ENCODE measurements around the gene HSD17B14.

HSD17B14 gene

DNA sequence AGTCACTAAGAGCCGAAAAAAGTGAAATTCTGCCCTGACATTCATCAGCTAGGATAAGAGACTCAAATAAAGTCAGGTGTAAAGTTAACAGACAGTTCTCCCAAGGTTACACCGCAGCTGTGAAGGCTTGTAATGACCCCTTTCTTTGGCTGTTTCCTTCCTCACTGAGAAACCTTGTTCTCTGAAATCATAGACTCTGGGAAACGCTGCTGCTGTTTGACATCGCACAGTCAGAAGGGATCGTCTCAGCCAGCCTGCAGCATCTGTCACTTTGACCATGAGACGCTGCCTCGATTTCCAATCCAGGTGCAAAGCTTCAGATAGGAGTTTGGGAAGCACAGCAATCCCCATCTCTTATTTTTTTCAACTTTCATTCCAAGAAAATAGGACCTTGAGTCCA, 26.1 kb downstream of the HSD17B14 start:
- Histone ChIP-seq H3K27ac (replicated peaks) (no peak overlapping the region), H3K4me3 (replicated peaks; ENCODE audit: insufficient read depth, low read length) (peak overlapping the region; percentile 86), H3K27me3 (ENCODE audit: insufficient read depth, poor library complexity, severe bottlenecking) (no peaks in the 10 kb centered on the region)
- DNase-seq (ENCODE audit: low read depth in 1 of 2, low spot score in 1 of 2): no peak
- TF ChIP-seq, protein P1, sequence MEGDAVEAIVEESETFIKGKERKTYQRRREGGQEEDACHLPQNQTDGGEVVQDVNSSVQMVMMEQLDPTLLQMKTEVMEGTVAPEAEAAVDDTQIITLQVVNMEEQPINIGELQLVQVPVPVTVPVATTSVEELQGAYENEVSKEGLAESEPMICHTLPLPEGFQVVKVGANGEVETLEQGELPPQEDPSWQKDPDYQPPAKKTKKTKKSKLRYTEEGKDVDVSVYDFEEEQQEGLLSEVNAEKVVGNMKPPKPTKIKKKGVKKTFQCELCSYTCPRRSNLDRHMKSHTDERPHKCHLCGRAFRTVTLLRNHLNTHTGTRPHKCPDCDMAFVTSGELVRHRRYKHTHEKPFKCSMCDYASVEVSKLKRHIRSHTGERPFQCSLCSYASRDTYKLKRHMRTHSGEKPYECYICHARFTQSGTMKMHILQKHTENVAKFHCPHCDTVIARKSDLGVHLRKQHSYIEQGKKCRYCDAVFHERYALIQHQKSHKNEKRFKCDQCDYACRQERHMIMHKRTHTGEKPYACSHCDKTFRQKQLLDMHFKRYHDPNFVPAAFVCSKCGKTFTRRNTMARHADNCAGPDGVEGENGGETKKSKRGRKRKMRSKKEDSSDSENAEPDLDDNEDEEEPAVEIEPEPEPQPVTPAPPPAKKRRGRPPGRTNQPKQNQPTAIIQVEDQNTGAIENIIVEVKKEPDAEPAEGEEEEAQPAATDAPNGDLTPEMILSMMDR (IDR thresholded peaks at IDR 0.05; ENCODE audit: insufficient read depth, low read length): no peak
- TF ChIP-seq GABPA (IDR thresholded peaks at IDR 0.05; ENCODE audit: low read depth) (no peak), POLR2AphosphoS5 (IDR thresholded peaks at IDR 0.05; ENCODE audit: low read depth) (no peak), SPI1 (IDR thresholded peaks at IDR 0.05; ENCODE audit: borderline replicate concordance, low read depth) (no peak)
- TF ChIP-seq, protein P2, sequence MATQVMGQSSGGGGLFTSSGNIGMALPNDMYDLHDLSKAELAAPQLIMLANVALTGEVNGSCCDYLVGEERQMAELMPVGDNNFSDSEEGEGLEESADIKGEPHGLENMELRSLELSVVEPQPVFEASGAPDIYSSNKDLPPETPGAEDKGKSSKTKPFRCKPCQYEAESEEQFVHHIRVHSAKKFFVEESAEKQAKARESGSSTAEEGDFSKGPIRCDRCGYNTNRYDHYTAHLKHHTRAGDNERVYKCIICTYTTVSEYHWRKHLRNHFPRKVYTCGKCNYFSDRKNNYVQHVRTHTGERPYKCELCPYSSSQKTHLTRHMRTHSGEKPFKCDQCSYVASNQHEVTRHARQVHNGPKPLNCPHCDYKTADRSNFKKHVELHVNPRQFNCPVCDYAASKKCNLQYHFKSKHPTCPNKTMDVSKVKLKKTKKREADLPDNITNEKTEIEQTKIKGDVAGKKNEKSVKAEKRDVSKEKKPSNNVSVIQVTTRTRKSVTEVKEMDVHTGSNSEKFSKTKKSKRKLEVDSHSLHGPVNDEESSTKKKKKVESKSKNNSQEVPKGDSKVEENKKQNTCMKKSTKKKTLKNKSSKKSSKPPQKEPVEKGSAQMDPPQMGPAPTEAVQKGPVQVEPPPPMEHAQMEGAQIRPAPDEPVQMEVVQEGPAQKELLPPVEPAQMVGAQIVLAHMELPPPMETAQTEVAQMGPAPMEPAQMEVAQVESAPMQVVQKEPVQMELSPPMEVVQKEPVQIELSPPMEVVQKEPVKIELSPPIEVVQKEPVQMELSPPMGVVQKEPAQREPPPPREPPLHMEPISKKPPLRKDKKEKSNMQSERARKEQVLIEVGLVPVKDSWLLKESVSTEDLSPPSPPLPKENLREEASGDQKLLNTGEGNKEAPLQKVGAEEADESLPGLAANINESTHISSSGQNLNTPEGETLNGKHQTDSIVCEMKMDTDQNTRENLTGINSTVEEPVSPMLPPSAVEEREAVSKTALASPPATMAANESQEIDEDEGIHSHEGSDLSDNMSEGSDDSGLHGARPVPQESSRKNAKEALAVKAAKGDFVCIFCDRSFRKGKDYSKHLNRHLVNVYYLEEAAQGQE (IDR thresholded peaks at IDR 0.05; ENCODE audit: insufficient replicate concordance, low read depth): no peak

DNA sequence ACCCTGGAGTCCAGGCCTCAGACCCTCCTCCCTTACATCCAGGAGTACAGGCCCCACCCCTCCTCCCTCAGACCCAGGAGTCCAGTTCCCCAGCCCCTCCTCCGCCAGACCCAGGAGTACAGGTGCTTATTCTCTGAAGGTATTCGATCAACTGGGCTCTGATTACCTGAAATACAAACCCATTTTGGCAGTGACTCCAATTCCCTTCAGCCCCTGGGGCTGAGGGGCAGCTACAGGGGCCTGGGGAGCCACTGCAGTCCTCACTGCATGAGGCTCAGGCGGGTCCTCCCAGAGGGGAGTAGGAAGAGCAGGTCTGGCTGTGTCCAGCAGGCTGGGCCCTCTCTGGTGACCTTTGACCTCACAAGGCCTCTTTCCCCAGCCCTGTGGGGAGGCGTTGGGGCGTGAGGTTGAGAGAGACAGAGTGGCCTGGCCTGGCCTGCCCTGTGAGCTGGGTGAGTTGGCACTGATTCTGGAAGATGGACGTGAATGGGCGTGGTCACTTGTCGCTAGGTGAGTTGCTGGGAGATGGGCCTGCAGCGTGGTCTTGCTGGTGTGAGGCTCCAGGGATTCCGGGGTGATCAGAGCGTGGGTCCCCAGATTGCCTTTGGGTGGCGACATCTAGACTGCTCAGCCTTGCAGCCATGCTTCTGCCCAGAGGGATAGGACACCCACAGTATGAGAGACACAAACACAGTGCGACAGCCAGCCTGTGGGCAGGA, 28.5 kb downstream of the HSD17B14 start:
- no peak for DNase-seq (ENCODE audit: low read depth in 1 of 2, low spot score in 1 of 2)
- TF ChIP-seq SPI1 (IDR thresholded peaks at IDR 0.05; ENCODE audit: borderline replicate concordance, low read depth) (no peak), GABPA (IDR thresholded peaks at IDR 0.05; ENCODE audit: low read depth) (no peak), POLR2AphosphoS5 (IDR thresholded peaks at IDR 0.05; ENCODE audit: low read depth) (no peak)
- TF ChIP-seq, protein P1 (IDR thresholded peaks at IDR 0.05; ENCODE audit: insufficient read depth, low read length): no peak
- TF ChIP-seq, protein P2 (IDR thresholded peaks at IDR 0.05; ENCODE audit: insufficient replicate concordance, low read depth): no peak
- no peak overlapping the region for H3K27ac ChIP-seq (replicated peaks)
- H3K27me3 ChIP-seq (ENCODE audit: insufficient read depth, poor library complexity, severe bottlenecking): no peaks in the 10 kb centered on the region
- no peak overlapping the region for H3K4me3 ChIP-seq (replicated peaks; ENCODE audit: insufficient read depth, low read length)

DNA sequence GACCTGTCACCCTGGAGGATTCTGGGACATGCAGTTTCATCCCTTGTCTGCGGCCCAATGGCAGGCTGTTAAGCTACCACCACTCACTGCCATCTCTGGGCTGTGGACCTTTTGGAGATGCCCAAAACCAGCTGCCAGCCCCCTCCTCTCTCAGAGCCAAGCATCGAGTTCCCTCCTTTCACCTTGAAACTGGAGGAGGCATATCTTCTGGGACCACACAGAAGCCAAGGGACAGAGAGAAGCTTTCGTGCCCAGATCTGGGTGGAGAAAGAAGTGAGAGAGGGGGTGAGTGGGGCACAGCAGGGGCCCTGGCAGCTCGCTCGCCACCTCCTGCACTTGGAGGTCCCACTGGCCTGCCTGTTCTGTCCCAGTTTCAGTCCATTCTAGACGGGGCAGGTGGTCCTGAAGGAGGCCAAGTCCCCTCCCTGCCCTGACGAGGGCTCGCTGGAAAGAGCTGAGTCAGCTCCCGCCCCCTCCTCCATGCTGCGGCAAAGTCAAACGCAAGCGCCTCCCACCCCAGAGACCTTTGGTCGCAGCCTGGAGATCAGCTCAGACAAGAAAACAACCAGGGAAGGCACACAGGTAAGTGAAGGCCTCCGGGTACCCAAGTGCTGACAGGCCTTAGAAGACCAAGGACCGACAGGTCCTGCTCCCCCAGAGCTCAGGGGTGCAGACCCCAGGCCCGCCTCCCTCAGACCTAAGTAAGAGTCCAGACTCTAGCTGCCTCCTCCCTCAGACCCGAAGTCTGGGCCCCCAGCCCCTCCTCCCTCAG, 29.3 kb downstream of the HSD17B14 start:
- H3K27me3 ChIP-seq (ENCODE audit: insufficient read depth, poor library complexity, severe bottlenecking): no peaks in the 10 kb centered on the region
- H3K4me3 ChIP-seq (replicated peaks; ENCODE audit: insufficient read depth, low read length): no peak overlapping the region
- DNase-seq (ENCODE audit: low read depth in 1 of 2, low spot score in 1 of 2): peak in 1 of 2 experiments; percentile 67
- H3K27ac ChIP-seq (replicated peaks): no peak overlapping the region
- TF ChIP-seq POLR2AphosphoS5 (IDR thresholded peaks at IDR 0.05; ENCODE audit: low read depth): no peak
- no peak for TF ChIP-seq SPI1 (IDR thresholded peaks at IDR 0.05; ENCODE audit: borderline replicate concordance, low read depth)
- TF ChIP-seq, protein P2 (IDR thresholded peaks at IDR 0.05; ENCODE audit: insufficient replicate concordance, low read depth): no peak
- TF ChIP-seq, protein P1 (IDR thresholded peaks at IDR 0.05; ENCODE audit: insufficient read depth, low read length): no peak
- no peak for TF ChIP-seq GABPA (IDR thresholded peaks at IDR 0.05; ENCODE audit: low read depth)

Data from HL-60 (cell line).